ENCODE data around the gene PCYOX1L. TPM values are rescaled to one million over a fixed set of nuclear protein-coding genes. Genes with fewer than 3 reads are reported as not detected.
A peak's percentile ranks its signal among the peaks of the same experiment; 100 is the strongest.

PCYOX1L gene
- total RNA-seq, 1 experiment from 2014 or later: 15.3 TPM

DNA sequence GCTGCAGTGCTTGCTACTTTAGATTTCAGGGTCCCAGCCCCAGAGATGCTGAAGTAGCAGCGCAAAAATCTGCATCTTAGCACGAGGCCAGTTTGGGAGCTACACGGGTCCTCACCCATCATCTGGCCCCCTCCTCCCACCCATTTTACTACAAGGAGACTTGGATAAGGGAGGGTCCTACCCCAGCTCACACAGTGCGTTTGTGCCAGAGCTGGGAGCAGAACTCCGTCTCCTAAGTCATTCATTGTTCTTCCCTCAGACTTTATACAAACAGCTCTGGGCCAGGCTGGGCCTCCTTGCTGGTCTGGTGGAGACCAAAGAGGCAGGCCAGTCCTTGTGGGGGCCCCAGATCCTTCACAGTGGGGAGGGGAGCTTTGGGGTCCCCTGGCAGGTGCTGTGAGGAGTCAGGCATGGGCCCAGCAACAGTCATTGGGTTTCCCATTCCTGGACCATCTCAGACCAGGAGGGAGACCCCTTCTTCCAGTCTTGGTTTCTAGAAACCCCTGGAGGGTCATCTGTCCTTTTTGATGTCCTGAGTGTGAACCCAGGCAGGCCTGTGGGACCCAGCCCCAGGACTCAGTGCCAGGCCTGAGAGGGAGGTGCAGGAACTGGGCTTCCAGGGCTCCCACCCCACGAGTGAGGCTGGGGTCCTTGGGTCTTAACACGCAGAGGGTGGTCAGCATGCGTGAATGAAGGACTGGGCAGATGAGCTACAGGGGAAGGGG is 23.6 kb downstream of the PCYOX1L start:
- H2BK120ac ChIP-seq (ENCODE audit: low read depth, low read length, poor library complexity, severe bottlenecking): no peak overlapping the region
- DNase-seq: no peak
- WGBS (ENCODE audit: extremely low coverage, insufficient read length, low lambda C conversion rate): no CpG with 5 or more reads among the region's 8 CpGs
- H3T11ph ChIP-seq (ENCODE audit: low read length): no peak overlapping the region
- H2AFZ ChIP-seq (ENCODE audit: low read length): no peak overlapping the region
- H2BK20ac ChIP-seq (ENCODE audit: low read depth, low read length, poor library complexity, severe bottlenecking): no peak overlapping the region
- H3K4ac ChIP-seq (ENCODE audit: low read depth, low read length): no peak overlapping the region
- H3K56ac ChIP-seq (ENCODE audit: insufficient read length, low read depth, low read length): no peak overlapping the region
- TF ChIP-seq, protein P1, sequence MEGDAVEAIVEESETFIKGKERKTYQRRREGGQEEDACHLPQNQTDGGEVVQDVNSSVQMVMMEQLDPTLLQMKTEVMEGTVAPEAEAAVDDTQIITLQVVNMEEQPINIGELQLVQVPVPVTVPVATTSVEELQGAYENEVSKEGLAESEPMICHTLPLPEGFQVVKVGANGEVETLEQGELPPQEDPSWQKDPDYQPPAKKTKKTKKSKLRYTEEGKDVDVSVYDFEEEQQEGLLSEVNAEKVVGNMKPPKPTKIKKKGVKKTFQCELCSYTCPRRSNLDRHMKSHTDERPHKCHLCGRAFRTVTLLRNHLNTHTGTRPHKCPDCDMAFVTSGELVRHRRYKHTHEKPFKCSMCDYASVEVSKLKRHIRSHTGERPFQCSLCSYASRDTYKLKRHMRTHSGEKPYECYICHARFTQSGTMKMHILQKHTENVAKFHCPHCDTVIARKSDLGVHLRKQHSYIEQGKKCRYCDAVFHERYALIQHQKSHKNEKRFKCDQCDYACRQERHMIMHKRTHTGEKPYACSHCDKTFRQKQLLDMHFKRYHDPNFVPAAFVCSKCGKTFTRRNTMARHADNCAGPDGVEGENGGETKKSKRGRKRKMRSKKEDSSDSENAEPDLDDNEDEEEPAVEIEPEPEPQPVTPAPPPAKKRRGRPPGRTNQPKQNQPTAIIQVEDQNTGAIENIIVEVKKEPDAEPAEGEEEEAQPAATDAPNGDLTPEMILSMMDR (conservative IDR thresholded peaks at IDR 0.05): no peak
- H3K27me3 ChIP-seq (ENCODE audit: insufficient read depth, low read length): no peaks in the 10 kb centered on the region; the same call in 1 of the 2 replicates
- H3K27ac ChIP-seq (ENCODE audit: insufficient read length, low read depth, low read length): no peak overlapping the region
- H2BK5ac ChIP-seq (ENCODE audit: insufficient read length, low read length): no peak overlapping the region
- H3K9ac ChIP-seq (ENCODE audit: extremely low read depth, insufficient read length, low read length): no peak overlapping the region
- Mint-ChIP-seq H3K27ac (peak overlapping the region in 1 of 3 experiments; percentile 82; a peak in 1 of 7 replicates), H3K4me3 (0 out of 5 replicates have a peak overlapping the region, but pooled peaks of 1 of the 2 experiments have one; percentile 46), H3K4me1 (peaks cover 15 to 21% of the 10 kb centered on the region in 2 experiments), H3K27me3 (ENCODE audit: low read depth) (no peaks in the 10 kb centered on the region), H3K9me3 (no peaks in the 10 kb centered on the region; a peak in 2 of 5 replicates), H3K36me3 (ENCODE audit: insufficient read depth in 1 of 3, low read depth in 3 of 3) (no peaks in the 10 kb centered on the region)
- H3K9me3 ChIP-seq (ENCODE audit: control insufficient read depth, low read depth, low read length): no peaks in the 10 kb centered on the region
- no peak overlapping the region for H2AK5ac ChIP-seq (ENCODE audit: insufficient read length, low read length)
- H3K18ac ChIP-seq (ENCODE audit: insufficient read length, low read depth, low read length): no peak overlapping the region
- H2BK12ac ChIP-seq (ENCODE audit: insufficient read length, low read depth, low read length): no peak overlapping the region
- H4K5ac ChIP-seq (ENCODE audit: insufficient read length, low read depth, low read length): no peak overlapping the region
- H4K20me1 ChIP-seq (ENCODE audit: control insufficient read depth, insufficient read depth, insufficient read length): no peaks in the 10 kb centered on the region
- no peaks in the 10 kb centered on the region for H3K23me2 ChIP-seq (ENCODE audit: insufficient read length, low read depth, low read length, poor library complexity, severe bottlenecking)
- no peak overlapping the region for H3K14ac ChIP-seq (ENCODE audit: insufficient read depth, low read length)
- H4K8ac ChIP-seq (replicated peaks; ENCODE audit: insufficient read length, low read depth, low read length): no peak overlapping the region
- no peak overlapping the region for H3K23ac ChIP-seq (ENCODE audit: insufficient read length, low read depth, low read length)
- H3K79me2 ChIP-seq (ENCODE audit: insufficient read depth, low read length): no peaks in the 10 kb centered on the region
- H3K4me2 ChIP-seq (ENCODE audit: insufficient read depth, insufficient read length, low read length): no peak overlapping the region
- H3K4me1 ChIP-seq (ENCODE audit: insufficient read depth, low read length): no peaks in the 10 kb centered on the region
- H4K91ac ChIP-seq (ENCODE audit: insufficient read length, low read depth, low read length): no peak overlapping the region
- H3K79me1 ChIP-seq (ENCODE audit: insufficient read depth, low read depth, low read length, poor library complexity, severe bottlenecking): no peaks in the 10 kb centered on the region
- H2BK15ac ChIP-seq (ENCODE audit: low read depth, low read length): no peak overlapping the region

All from H9 (cell line).